ENCODE measurements around the gene RUSF1. TPM values are rescaled to one million over a fixed set of nuclear protein-coding genes. Genes with fewer than 3 reads are reported as not detected.
A peak's percentile ranks its signal among the peaks of the same experiment; 100 is the strongest.

Gene RUSF1
- polyA plus RNA-seq, 3 donors: 10.3 to 45.1 (median 11.8) TPM

DNA sequence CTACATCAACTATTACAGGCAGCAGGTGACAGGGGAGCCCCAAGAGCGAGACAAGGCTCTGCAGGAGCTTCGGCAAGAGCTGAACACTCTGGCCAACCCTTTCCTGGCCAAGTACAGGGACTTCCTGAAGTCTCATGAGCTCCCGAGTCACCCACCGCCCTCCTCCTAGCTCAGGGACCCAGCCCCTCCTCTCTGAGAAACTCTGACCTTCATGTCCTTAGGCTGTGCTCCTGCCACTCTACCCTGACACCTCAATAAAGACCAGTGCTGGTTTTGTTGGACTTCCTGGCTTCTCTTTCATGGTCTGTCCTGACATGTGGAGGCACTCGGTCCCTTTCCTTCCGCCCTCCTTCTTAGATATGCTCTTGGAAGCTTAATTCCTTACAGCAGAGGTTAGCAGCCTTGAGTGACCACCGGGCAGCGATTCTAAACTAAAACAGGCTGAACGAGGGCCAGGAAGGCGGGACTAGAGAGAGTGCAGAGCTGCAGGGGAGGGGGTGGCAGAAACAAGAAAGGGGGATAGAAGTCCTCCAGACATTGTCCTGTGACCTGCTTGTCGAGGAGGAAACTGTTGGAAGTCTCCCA, 20.4 kb upstream of the RUSF1 start:
- Histone ChIP-seq H3K9me3 (replicated peaks in 1 of 2; ENCODE audit: control insufficient read depth in 1 of 2, insufficient read depth in 1 of 2, low read length in 2 of 2) (no peaks in the 10 kb centered on the region), H3K27ac (ENCODE audit: low read depth in 1 of 2, low read length in 2 of 2) (no peak overlapping the region), H3K36me3 (replicated peaks in 1 of 2; ENCODE audit: control insufficient read depth in 1 of 2, insufficient read depth in 2 of 2, low read length in 2 of 2) (no peaks in the 10 kb centered on the region), H3K4me3 (replicated peaks in 1 of 3; ENCODE audit: low read depth in 2 of 3, low read length in 3 of 3) (no peak overlapping the region), H3K79me2 (ENCODE audit: insufficient read depth, low read length) (no peaks in the 10 kb centered on the region), H2AFZ (ENCODE audit: insufficient read depth, low read depth, low read length, poor library complexity, severe bottlenecking) (no peak overlapping the region), H3K9ac (ENCODE audit: insufficient read depth, low read length, poor library complexity, severe bottlenecking) (no peak overlapping the region), H3K27me3 (ENCODE audit: control insufficient read depth in 2 of 2, insufficient read depth in 2 of 2, low read length in 2 of 2) (peaks cover 21 to 34% of the 10 kb centered on the region in 2 donors), H4K20me1 (ENCODE audit: insufficient read depth, low read length) (no peaks in the 10 kb centered on the region), H3K4me1 (ENCODE audit: control insufficient read depth in 1 of 2, insufficient read depth in 2 of 2, low read length in 2 of 2) (no peaks in the 10 kb centered on the region), H3K4me2 (replicated peaks; ENCODE audit: extremely low read depth, low read length, poor library complexity, severe bottlenecking) (no peak overlapping the region)
- Mint-ChIP-seq H3K36me3 (no peaks in the 10 kb centered on the region), H3K4me3 (peak overlapping the region in 1 of 2 donors; percentile 24), H3K9me3 (peaks cover 0 to 13% (median 0%) of the 10 kb centered on the region in 7 donors), H3K27ac (no peak overlapping the region), H3K4me1 (peaks cover 6% of the 10 kb centered on the region), H3K27me3 (ENCODE audit: low read depth in 3 of 3) (peaks cover 28 to 29% (median 28%) of the 10 kb centered on the region in 3 donors)
- WGBS (ENCODE audit: insufficient coverage): 78% methylated on average over 10 of the region's 11 CpGs
- no peak for DNase-seq
- TF ChIP-seq, protein P1, sequence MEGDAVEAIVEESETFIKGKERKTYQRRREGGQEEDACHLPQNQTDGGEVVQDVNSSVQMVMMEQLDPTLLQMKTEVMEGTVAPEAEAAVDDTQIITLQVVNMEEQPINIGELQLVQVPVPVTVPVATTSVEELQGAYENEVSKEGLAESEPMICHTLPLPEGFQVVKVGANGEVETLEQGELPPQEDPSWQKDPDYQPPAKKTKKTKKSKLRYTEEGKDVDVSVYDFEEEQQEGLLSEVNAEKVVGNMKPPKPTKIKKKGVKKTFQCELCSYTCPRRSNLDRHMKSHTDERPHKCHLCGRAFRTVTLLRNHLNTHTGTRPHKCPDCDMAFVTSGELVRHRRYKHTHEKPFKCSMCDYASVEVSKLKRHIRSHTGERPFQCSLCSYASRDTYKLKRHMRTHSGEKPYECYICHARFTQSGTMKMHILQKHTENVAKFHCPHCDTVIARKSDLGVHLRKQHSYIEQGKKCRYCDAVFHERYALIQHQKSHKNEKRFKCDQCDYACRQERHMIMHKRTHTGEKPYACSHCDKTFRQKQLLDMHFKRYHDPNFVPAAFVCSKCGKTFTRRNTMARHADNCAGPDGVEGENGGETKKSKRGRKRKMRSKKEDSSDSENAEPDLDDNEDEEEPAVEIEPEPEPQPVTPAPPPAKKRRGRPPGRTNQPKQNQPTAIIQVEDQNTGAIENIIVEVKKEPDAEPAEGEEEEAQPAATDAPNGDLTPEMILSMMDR (IDR thresholded peaks at IDR 0.05): no peak
- intact Hi-C loops (cut with micrococcal nuclease): no loop called here

DNA sequence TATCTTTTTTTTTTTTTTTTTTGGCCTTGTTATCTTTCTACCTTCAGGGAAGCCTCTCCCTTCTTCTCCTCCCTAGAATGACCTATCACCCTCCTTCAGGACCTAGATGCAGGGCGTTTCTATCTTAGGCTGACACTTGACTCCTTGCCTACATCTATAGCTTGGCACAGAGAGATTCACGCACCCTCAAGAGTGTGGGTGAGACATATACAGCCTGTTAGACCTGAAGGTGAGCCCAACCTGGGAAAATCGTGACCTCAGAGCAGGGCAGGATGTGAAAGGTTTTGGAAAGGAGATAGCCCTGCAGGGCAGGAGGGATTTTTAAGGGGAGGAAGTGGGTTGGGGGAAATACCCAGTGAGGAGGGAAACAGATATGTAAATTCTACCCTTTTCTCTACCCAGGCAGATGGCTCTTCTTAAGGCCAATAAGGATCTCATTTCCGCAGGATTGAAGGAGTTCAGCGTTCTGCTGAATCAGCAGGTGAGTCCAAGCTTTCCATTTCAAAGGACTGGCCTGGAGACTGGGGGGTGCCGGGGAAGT, 19.6 kb upstream of the RUSF1 start, which contains the start of gene AHSP:
AHSP (plus strand) TSS at position 167 of the 541 bp plus-strand sequence; CDS start at position 407, 240 bp downstream.
- H3K9me3 Mint-ChIP-seq: peaks cover 0 to 13% (median 0%) of the 10 kb centered on the region in 7 donors
- H3K4me1 Mint-ChIP-seq: peaks cover 6% of the 10 kb centered on the region
- no peaks in the 10 kb centered on the region for H3K79me2 ChIP-seq (ENCODE audit: insufficient read depth, low read length)
- H3K36me3 Mint-ChIP-seq: no peaks in the 10 kb centered on the region
- H3K4me3 ChIP-seq (replicated peaks in 1 of 3; ENCODE audit: low read depth in 2 of 3, low read length in 3 of 3): no peak within 1 kb of the TSS
- intact Hi-C loops (cut with micrococcal nuclease): no loop called here
- H3K9me3 ChIP-seq (replicated peaks in 1 of 2; ENCODE audit: control insufficient read depth in 1 of 2, insufficient read depth in 1 of 2, low read length in 2 of 2): no peaks in the 10 kb centered on the region
- no peaks in the 10 kb centered on the region for H4K20me1 ChIP-seq (ENCODE audit: insufficient read depth, low read length)
- peaks cover 21 to 34% of the 10 kb centered on the region in 2 donors for H3K27me3 ChIP-seq (ENCODE audit: control insufficient read depth in 2 of 2, insufficient read depth in 2 of 2, low read length in 2 of 2)
- H3K4me2 ChIP-seq (replicated peaks; ENCODE audit: extremely low read depth, low read length, poor library complexity, severe bottlenecking): no peak within 1 kb of the TSS
- no peaks in the 10 kb centered on the region for H3K36me3 ChIP-seq (replicated peaks in 1 of 2; ENCODE audit: control insufficient read depth in 1 of 2, insufficient read depth in 2 of 2, low read length in 2 of 2)
- 93% methylated on average over 4 of the region's 6 CpGs for WGBS (ENCODE audit: insufficient coverage)
- no peak for DNase-seq
- H3K9ac ChIP-seq (ENCODE audit: insufficient read depth, low read length, poor library complexity, severe bottlenecking): no peak within 1 kb of the TSS
- no peaks in the 10 kb centered on the region for H3K4me1 ChIP-seq (ENCODE audit: control insufficient read depth in 1 of 2, insufficient read depth in 2 of 2, low read length in 2 of 2)
- H3K4me3 Mint-ChIP-seq: peak within 1 kb of the TSS in 1 of 2 donors; percentile 62
- no peak within 1 kb of the TSS for H2AFZ ChIP-seq (ENCODE audit: insufficient read depth, low read depth, low read length, poor library complexity, severe bottlenecking)
- H3K27ac Mint-ChIP-seq: peak within 1 kb of the TSS in 1 of 7 donors; percentile 38
- TF ChIP-seq, protein P1 (IDR thresholded peaks at IDR 0.05): no peak
- H3K27me3 Mint-ChIP-seq (ENCODE audit: low read depth in 3 of 3): peaks cover 26 to 29% (median 28%) of the 10 kb centered on the region in 3 donors
- no peak within 1 kb of the TSS for H3K27ac ChIP-seq (ENCODE audit: low read depth in 1 of 2, low read length in 2 of 2)

Data from CD14-positive monocyte (primary cell).